ENCODE results near the gene SHLD2. TPM values are rescaled to one million over a fixed set of nuclear protein-coding genes. Genes with fewer than 3 reads are reported as not detected.
"Not testable (repeated sequence)": the region's sequence is repeated elsewhere in the genome, so short reads cannot be mapped to it uniquely, and the experiment has no call there.

SHLD2 gene
- polyA plus RNA-seq, 3 donors: 37.4 to 47.1 (median 38.8) TPM

GRCh38 chr10:87142230-87143108 lies 47.5 kb downstream of the SHLD2 start:
- not testable (repeated sequence) for DNase-seq (ENCODE audit: low read depth in 3 of 3, low spot score in 2 of 3)

- not testable (repeated sequence) for DNase-seq (ENCODE audit: low read depth in 3 of 3, low spot score in 2 of 3)
These were observed 48.1 kb downstream of the SHLD2 start for GRCh38 chr10:87143109-87143418.

GRCh38 chr10:87145598-87145997 lies 50.6 kb downstream of the SHLD2 start:
- not testable (repeated sequence) for DNase-seq (ENCODE audit: low read depth in 3 of 3, low spot score in 2 of 3)

GRCh38 chr10:87149020-87149609 lies 54.1 kb downstream of the SHLD2 start:
- not testable (repeated sequence) for DNase-seq (ENCODE audit: low read depth in 3 of 3, low spot score in 2 of 3)

GRCh38 chr10:87151516-87151915 lies 56.5 kb downstream of the SHLD2 start:
- DNase-seq (ENCODE audit: low read depth in 3 of 3, low spot score in 2 of 3): not testable (repeated sequence)

- not testable (repeated sequence) for DNase-seq (ENCODE audit: low read depth in 3 of 3, low spot score in 2 of 3)
These were observed 61.8 kb downstream of the SHLD2 start for GRCh38 chr10:87156841-87157240.

- not testable (repeated sequence) for DNase-seq (ENCODE audit: low read depth in 3 of 3, low spot score in 2 of 3)
These were observed 62.8 kb downstream of the SHLD2 start for GRCh38 chr10:87157821-87158220.

GRCh38 chr10:87162703-87163293 lies 67.8 kb downstream of the SHLD2 start:
- DNase-seq (ENCODE audit: low read depth in 3 of 3, low spot score in 2 of 3): not testable (repeated sequence)

GRCh38 chr10:87163414-87163813 lies 68.4 kb downstream of the SHLD2 start:
- DNase-seq (ENCODE audit: low read depth in 3 of 3, low spot score in 2 of 3): not testable (repeated sequence)

GRCh38 chr10:87169857-87170256 lies 74.9 kb downstream of the SHLD2 start:
- not testable (repeated sequence) for DNase-seq (ENCODE audit: low read depth in 3 of 3, low spot score in 2 of 3)

- not testable (repeated sequence) for DNase-seq (ENCODE audit: low read depth in 3 of 3, low spot score in 2 of 3)
These were observed 75.7 kb downstream of the SHLD2 start for GRCh38 chr10:87170705-87171104.

GRCh38 chr10:87171670-87172069 lies 76.7 kb downstream of the SHLD2 start:
- DNase-seq (ENCODE audit: low read depth in 3 of 3, low spot score in 2 of 3): not testable (repeated sequence)

- DNase-seq (ENCODE audit: low read depth in 3 of 3, low spot score in 2 of 3): not testable (repeated sequence)
These were observed 77.2 kb downstream of the SHLD2 start for GRCh38 chr10:87172178-87172577.

GRCh38 chr10:87177587-87177986 lies 82.6 kb downstream of the SHLD2 start:
- not testable (repeated sequence) for DNase-seq (ENCODE audit: low read depth in 3 of 3, low spot score in 2 of 3)

GRCh38 chr10:87184421-87184820 lies 89.4 kb downstream of the SHLD2 start:
- DNase-seq (ENCODE audit: low read depth in 3 of 3, low spot score in 2 of 3): not testable (repeated sequence)

- DNase-seq (ENCODE audit: low read depth in 3 of 3, low spot score in 2 of 3): not testable (repeated sequence)
These were observed 91.0 kb downstream of the SHLD2 start for GRCh38 chr10:87186016-87186415.

- DNase-seq (ENCODE audit: low read depth in 3 of 3, low spot score in 2 of 3): not testable (repeated sequence)
These were observed 92.6 kb downstream of the SHLD2 start for GRCh38 chr10:87187573-87187972.

GRCh38 chr10:87191841-87192240 lies 96.8 kb downstream of the SHLD2 start:
- not testable (repeated sequence) for DNase-seq (ENCODE audit: low read depth in 3 of 3, low spot score in 2 of 3)

GRCh38 chr10:87200924-87201323 lies 105.9 kb downstream of the SHLD2 start:
- not testable (repeated sequence) for DNase-seq (ENCODE audit: low read depth in 3 of 3, low spot score in 2 of 3)

- DNase-seq (ENCODE audit: low read depth in 3 of 3, low spot score in 2 of 3): not testable (repeated sequence)
These were observed 109.8 kb downstream of the SHLD2 start for GRCh38 chr10:87204801-87205200.

GRCh38 chr10:87206922-87207321 lies 111.9 kb downstream of the SHLD2 start:
- not testable (repeated sequence) for DNase-seq (ENCODE audit: low read depth in 3 of 3, low spot score in 2 of 3)
